SK-N-SH treated with all-trans-retinoic acid at 6 μM for 48 hours (cell line): Measurements from ENCODE around the gene CNNM1.

Experiments
- CREB5 ChIP-seq: fragments of 250-450 bp; sonication (Bioruptor Pico); IDR thresholded peaks from 2 replicates; pipeline ENCODE4 v1.5.1; 2020; ENCODE audit warnings: low read depth, mild to moderate bottlenecking, moderate library complexity
- CSRNP3 ChIP-seq: fragments of 250-450 bp; sonication (Bioruptor Pico); IDR thresholded peaks from 2 replicates; pipeline ENCODE4 v1.5.1; 2021; ENCODE audit warnings: mild to moderate bottlenecking, moderate library complexity
- ESRRG ChIP-seq: fragments of 250-450 bp; sonication (Bioruptor Pico); IDR thresholded peaks from 2 replicates; pipeline ENCODE4 v1.6.1; 2021; ENCODE audit warnings: mild to moderate bottlenecking
- PATZ1 ChIP-seq: fragments of 250-450 bp; sonication (Bioruptor Pico); IDR thresholded peaks from 2 replicates; pipeline ENCODE4 v1.8.0; 2020; ENCODE audit warnings: mild to moderate bottlenecking, moderate library complexity, borderline replicate concordance
- TCF4 ChIP-seq: fragments of 250-450 bp; sonication (Bioruptor Pico); IDR thresholded peaks from 2 replicates; pipeline ENCODE4 v1.8.0; 2021; ENCODE audit warnings: mild to moderate bottlenecking, moderate library complexity, borderline replicate concordance
- TOX ChIP-seq: fragments of 250-450 bp; sonication (Bioruptor Pico); IDR thresholded peaks from 2 replicates; pipeline ENCODE4 v1.8.0; 2021; ENCODE audit warnings: mild to moderate bottlenecking, moderate library complexity, borderline replicate concordance

- TF ChIP-seq CSRNP3 (CRISPR knock-in tag) (no peak), ESRRG (no peak), TOX (no peak), CREB5 (no peak), PATZ1 (CRISPR knock-in tag) (no peak), TCF4 (CRISPR knock-in tag) (no peak)
Measured at GRCh38 chr10:99426689-99427088, 97.5 kb downstream of the CNNM1 start.
